Measurements from ENCODE around the gene ITGB7. TPM values are rescaled to one million over a fixed set of nuclear protein-coding genes. Genes with fewer than 3 reads are reported as not detected.

ITGB7 gene
- total and polyA plus RNA-seq, 10 donors: 23.9 to 75.5 (median 55.8) TPM

DNA sequence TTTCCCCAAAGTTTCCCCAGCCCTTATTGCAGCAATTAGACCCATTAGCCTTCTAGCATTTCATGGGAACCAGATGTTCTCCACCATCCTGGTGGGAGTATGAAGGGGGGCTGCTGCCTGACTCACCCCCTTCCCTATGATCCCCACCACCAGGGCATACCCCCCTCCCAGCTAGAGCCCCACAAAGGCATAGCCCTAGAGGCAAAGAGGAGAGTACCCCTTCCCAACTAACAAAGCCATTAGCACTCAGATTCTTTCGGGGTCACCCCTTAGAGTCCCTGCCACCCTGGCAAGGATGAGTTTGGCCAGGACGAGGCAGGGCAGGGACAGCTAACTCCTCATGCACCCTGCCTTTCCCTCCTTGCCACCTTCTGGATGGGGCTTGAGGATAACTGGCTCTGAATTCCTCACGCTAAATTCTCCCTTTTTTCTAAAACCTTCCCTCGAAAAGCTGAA is 15.8 kb upstream of the ITGB7 start:
- Histone ChIP-seq H3K4me1 (peaks cover 19 to 68% (median 55%) of the 10 kb centered on the region in 6 donors), H3K27ac (peak overlapping the region in 6 of 8 donors; percentile 44 to 98 (median 98)), H3K4me3 (no peak overlapping the region), H3K36me3 (no peaks in the 10 kb centered on the region), H3K27me3 (replicated peaks in 1 of 7) (peaks cover 0 to 5% (median 0%) of the 10 kb centered on the region in 7 donors), H3K9me3 (no peaks in the 10 kb centered on the region)
- TF ChIP-seq POLR2AphosphoS5 (IDR thresholded peaks at IDR 0.05): no peak
- no peak for TF ChIP-seq POLR2A (IDR thresholded peaks at IDR 0.05)
- TF ChIP-seq, protein P1, sequence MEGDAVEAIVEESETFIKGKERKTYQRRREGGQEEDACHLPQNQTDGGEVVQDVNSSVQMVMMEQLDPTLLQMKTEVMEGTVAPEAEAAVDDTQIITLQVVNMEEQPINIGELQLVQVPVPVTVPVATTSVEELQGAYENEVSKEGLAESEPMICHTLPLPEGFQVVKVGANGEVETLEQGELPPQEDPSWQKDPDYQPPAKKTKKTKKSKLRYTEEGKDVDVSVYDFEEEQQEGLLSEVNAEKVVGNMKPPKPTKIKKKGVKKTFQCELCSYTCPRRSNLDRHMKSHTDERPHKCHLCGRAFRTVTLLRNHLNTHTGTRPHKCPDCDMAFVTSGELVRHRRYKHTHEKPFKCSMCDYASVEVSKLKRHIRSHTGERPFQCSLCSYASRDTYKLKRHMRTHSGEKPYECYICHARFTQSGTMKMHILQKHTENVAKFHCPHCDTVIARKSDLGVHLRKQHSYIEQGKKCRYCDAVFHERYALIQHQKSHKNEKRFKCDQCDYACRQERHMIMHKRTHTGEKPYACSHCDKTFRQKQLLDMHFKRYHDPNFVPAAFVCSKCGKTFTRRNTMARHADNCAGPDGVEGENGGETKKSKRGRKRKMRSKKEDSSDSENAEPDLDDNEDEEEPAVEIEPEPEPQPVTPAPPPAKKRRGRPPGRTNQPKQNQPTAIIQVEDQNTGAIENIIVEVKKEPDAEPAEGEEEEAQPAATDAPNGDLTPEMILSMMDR (IDR thresholded peaks at IDR 0.05 in 8 of 11, conservative IDR thresholded peaks at IDR 0.05 in 3 of 11): no peak
- WGBS, 5 donors: 61 to 76% (median 68%) methylated on average over 3 to 4 of the region's 4 CpGs
- intact Hi-C loops (cut with DNase I; ENCODE audit: low total_unique reads): no loop called here
- DNase-seq: peak; percentile 35

DNA sequence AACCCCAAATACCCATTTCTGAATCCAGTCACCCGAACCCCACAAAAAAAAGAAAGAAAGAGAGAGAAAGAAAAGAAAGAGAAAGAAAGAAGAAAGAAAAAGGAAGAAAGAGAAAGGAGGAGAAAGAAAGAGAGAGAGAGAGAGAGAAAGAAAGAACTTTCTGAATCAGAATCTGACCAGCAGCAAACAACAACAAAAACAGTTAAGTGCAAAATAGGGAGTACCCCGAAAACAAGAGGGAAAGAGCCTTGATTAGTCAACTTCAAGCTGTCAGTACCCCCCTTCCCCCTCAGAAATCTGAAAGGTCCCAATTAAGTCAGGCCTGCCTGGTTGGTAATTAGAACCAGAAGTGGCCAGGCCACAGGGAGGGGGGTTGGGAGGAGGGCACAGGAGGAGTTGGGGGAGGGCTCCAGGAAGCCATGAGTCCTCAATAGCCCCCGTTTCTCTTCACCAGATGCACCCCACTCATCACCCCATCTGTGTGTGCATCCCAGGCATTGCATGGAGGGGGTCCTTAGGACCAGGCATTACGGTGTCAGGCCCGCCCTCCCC is 15.2 kb upstream of the ITGB7 start:
- H3K27me3 ChIP-seq (replicated peaks in 1 of 7): peaks cover 0 to 5% (median 0%) of the 10 kb centered on the region in 7 donors
- 34 to 47% (median 42%) methylated on average over 5 of the region's 5 CpGs for WGBS, 5 donors
- H3K4me3 ChIP-seq: peak overlapping the region in 6 of 8 donors; percentile 4 to 93 (median 84)

DNA sequence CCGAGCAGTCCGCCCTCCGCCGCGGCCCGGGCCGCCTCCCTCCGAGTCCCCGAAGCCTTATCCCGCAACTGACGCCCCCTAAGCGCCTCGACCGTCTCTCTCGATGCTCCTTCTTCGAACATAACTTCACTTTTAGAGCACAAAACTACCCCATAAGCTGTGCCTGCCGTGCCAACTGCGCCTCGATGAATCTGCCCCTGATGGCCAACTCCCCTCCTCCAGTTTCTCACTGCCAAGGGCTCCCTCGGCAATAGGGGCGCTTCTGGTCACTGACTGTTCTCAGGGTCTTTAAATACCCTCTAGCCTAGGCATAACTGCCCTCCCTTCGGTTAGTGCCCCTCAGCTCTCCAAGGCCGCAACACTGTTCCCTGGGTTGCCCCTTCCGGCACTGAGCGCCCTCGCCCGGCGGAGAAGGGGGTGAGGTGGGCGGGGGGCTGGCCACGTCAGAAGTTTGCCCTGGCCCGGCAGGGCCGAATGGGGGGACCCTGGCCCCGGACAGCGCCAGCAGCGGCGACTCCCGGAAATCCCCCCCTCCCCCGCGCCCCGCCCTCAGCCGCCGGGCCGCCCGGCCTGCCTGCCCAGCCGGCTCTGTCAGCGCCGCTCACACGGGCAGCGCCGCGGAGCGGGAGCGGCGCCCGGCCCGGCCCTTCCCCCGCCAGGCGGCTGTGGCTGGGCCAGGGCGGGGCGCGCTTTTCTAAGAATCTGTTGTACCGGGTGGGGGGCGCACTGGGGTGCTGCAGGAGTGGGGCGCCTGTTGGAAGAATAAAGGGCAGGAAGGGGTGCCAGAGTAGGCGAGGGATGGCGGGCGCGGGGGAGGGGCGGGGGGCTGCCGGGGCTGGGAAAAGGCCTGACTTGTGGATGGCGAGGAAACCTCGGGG is 14.4 kb upstream of the ITGB7 start:
- H3K4me1 ChIP-seq: peaks cover 33 to 82% (median 69%) of the 10 kb centered on the region in 6 donors
- no peaks in the 10 kb centered on the region for H3K9me3 ChIP-seq
- WGBS, 5 donors: 0 to 2% (median 1%) methylated on average over 48 to 72 of the region's 72 CpGs
- peak; percentile 92 for DNase-seq
- peak overlapping the region; percentile 97 to 98 (median 98) for H3K27ac ChIP-seq
- intact Hi-C loops (cut with DNase I; ENCODE audit: low total_unique reads): no loop called here
- peaks cover 0 to 5% (median 0%) of the 10 kb centered on the region in 7 donors for H3K27me3 ChIP-seq (replicated peaks in 1 of 7)
- TF ChIP-seq POLR2AphosphoS5 (IDR thresholded peaks at IDR 0.05): peak; percentile 67 to 83 (median 81)
- TF ChIP-seq, protein P1 (IDR thresholded peaks at IDR 0.05 in 8 of 11, conservative IDR thresholded peaks at IDR 0.05 in 3 of 11): peak in 4 of 11 experiments; percentile 14 to 35 (median 16)
- TF ChIP-seq POLR2A (IDR thresholded peaks at IDR 0.05): peak in 1 of 3 donors; percentile 29
- peak overlapping the region; percentile 75 to 93 (median 80) for H3K4me3 ChIP-seq
- H3K36me3 ChIP-seq: no peaks in the 10 kb centered on the region

More for the DNA sequence above, 15.2 kb upstream of the ITGB7 start:
- Histone ChIP-seq H3K4me1 (peaks cover 25 to 74% (median 61%) of the 10 kb centered on the region in 6 donors), H3K9me3 (no peaks in the 10 kb centered on the region), H3K27ac (peak overlapping the region; percentile 97 to 98 (median 98)), H3K36me3 (no peaks in the 10 kb centered on the region)
- TF ChIP-seq, protein P1 (IDR thresholded peaks at IDR 0.05 in 8 of 11, conservative IDR thresholded peaks at IDR 0.05 in 3 of 11): no peak
- TF ChIP-seq POLR2A (IDR thresholded peaks at IDR 0.05): no peak
- TF ChIP-seq POLR2AphosphoS5 (IDR thresholded peaks at IDR 0.05): no peak
- DNase-seq: peak; percentile 64
- intact Hi-C loops (cut with DNase I; ENCODE audit: low total_unique reads): no loop called here
